SU-DHL-6 (cell line): ENCODE data around the gene ST3GAL6.

Experiments
- H2AFZ ChIP-seq: fragments of 200-600 bp; sonication (generic); 2 replicates; pipeline ENCODE4 v1.6.1; 2014; ENCODE audit warnings: low read depth, mild to moderate bottlenecking, moderate library complexity, mixed read lengths, antibody characterized with exemption, low read length; ENCODE audit not compliant: severe bottlenecking
- H3F3A ChIP-seq: fragments of 200-600 bp; shearing (Covaris generic); 2 replicates; pipeline ENCODE4 v1.6.0; 2016; ENCODE audit warnings: antibody characterized with exemption, mild to moderate bottlenecking; ENCODE audit not compliant: insufficient read depth
- H3K27ac ChIP-seq: fragments of 200-600 bp; sonication (generic); 2 replicates; pipeline ENCODE4 v1.5.1; 2016; ENCODE audit warnings: low read depth, mild to moderate bottlenecking, low read length, moderate library complexity, mixed read lengths
- H3K27me3 ChIP-seq: fragments of 200-600 bp; sonication (generic), shearing (Covaris generic); 2 replicates; pipeline ENCODE4 v1.6.0; 2014; ENCODE audit warnings: mild to moderate bottlenecking, low read length
- H3K36me3 ChIP-seq: fragments of 200-600 bp; sonication (generic); 2 replicates; pipeline ENCODE4 v1.6.1; 2014; ENCODE audit warnings: mild to moderate bottlenecking, low read length, mixed read lengths
- H3K4me2 ChIP-seq: fragments of 300-600, 200-600 bp; shearing (Covaris generic), sonication (generic); 2 replicates; pipeline ENCODE4 v1.6.0; 2014; ENCODE audit warnings: low read length, low read depth, mild to moderate bottlenecking; ENCODE audit not compliant: poor library complexity, severe bottlenecking
- H3K4me3 ChIP-seq: fragments of 200-600 bp; sonication (generic); 2 replicates; pipeline ENCODE4 v1.5.1; 2014; ENCODE audit warnings: antibody characterized with exemption, low read length, mild to moderate bottlenecking, mixed read lengths; ENCODE audit not compliant: insufficient read depth, poor library complexity, severe bottlenecking
- H3K79me2 ChIP-seq: fragments of 200-600 bp; sonication (generic); 2 replicates; pipeline ENCODE4 v1.6.1; 2014; ENCODE audit warnings: mild to moderate bottlenecking, low read length, moderate library complexity; ENCODE audit not compliant: insufficient read depth
- H3K9ac ChIP-seq: fragments of 200-600 bp; sonication (generic); 2 replicates; pipeline ENCODE4 v1.7.0; 2014; ENCODE audit warnings: mild to moderate bottlenecking, low read length
- H3K9me2 ChIP-seq: fragments of 200-600 bp; sonication (generic); replicated peaks from 2 replicates; pipeline ENCODE4 v1.6.1; 2014; ENCODE audit warnings: low read length; ENCODE audit not compliant: insufficient read depth
- H3K9me3 ChIP-seq: fragments of 200-600 bp; sonication (generic); 2 replicates; pipeline ENCODE4 v1.6.1; 2014; ENCODE audit warnings: low read length, mixed read lengths; ENCODE audit not compliant: insufficient read depth
- H4K20me1 ChIP-seq: fragments of 200-600 bp; sonication (generic); 2 replicates; pipeline ENCODE4 v1.6.1; 2014; ENCODE audit warnings: low read depth, mild to moderate bottlenecking, antibody characterized with exemption, low read length, moderate library complexity, mixed read lengths
- EZH2phosphoT487 ChIP-seq: fragments of 200-600 bp; sonication (generic), shearing (Covaris generic); conservative IDR thresholded peaks from 2 replicates; pipeline ENCODE4 v1.6.1; 2018; ENCODE audit warnings: mild to moderate bottlenecking, antibody characterized with exemption, low read length, moderate library complexity, mixed read lengths
- TF ChIP-seq, protein P1 (sequence below): fragments of 200-600 bp; sonication (generic); IDR thresholded peaks from one replicate; pipeline ENCODE4 v1.5.1; 2017; ENCODE audit warnings: antibody characterized with exemption, mild to moderate bottlenecking, low read length, moderate library complexity; ENCODE audit not compliant: insufficient read depth, poor library complexity, severe bottlenecking

Gene ST3GAL6

DNA sequence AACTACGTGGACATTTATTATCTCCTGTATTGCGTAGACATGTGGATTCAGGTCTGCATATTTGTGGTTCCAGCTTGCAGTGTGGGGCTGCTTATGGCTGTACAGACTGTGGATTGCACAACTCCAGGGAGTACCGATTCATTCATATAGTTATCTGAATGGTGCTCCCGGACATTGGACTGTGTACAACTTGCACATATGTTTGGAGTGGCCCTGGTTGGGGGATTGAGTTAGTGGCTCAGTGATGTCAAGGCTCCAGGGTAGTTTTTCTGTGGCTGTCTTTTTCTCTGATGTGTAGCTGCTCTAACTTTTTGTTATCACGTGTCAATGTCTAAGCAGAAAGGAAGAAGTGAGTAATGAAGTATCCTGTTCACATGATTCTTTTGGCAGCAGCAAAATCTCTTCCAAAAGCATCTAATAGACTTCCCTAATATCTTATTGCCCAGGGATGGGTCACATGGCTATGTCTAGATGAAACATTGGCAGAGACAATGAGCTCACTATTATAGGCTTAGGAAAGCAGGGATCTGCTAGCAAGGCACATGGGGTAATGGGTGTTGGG lies 15.8 kb downstream of the ST3GAL6 start:
- Histone ChIP-seq H3K4me2 (no peak overlapping the region), H3K9me2 (no peaks in the 10 kb centered on the region), H3K79me2 (no peaks in the 10 kb centered on the region), H3K9ac (no peak overlapping the region), H4K20me1 (no peaks in the 10 kb centered on the region), H3K4me3 (no peak overlapping the region), H3F3A (no peaks in the 10 kb centered on the region), H3K36me3 (no peaks in the 10 kb centered on the region), H3K27ac (no peak overlapping the region), H3K27me3 (no peaks in the 10 kb centered on the region), H2AFZ (no peak overlapping the region), H3K9me3 (no peaks in the 10 kb centered on the region)
- TF ChIP-seq, protein P1, sequence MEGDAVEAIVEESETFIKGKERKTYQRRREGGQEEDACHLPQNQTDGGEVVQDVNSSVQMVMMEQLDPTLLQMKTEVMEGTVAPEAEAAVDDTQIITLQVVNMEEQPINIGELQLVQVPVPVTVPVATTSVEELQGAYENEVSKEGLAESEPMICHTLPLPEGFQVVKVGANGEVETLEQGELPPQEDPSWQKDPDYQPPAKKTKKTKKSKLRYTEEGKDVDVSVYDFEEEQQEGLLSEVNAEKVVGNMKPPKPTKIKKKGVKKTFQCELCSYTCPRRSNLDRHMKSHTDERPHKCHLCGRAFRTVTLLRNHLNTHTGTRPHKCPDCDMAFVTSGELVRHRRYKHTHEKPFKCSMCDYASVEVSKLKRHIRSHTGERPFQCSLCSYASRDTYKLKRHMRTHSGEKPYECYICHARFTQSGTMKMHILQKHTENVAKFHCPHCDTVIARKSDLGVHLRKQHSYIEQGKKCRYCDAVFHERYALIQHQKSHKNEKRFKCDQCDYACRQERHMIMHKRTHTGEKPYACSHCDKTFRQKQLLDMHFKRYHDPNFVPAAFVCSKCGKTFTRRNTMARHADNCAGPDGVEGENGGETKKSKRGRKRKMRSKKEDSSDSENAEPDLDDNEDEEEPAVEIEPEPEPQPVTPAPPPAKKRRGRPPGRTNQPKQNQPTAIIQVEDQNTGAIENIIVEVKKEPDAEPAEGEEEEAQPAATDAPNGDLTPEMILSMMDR = no peak
- no peak for TF ChIP-seq EZH2phosphoT487

DNA sequence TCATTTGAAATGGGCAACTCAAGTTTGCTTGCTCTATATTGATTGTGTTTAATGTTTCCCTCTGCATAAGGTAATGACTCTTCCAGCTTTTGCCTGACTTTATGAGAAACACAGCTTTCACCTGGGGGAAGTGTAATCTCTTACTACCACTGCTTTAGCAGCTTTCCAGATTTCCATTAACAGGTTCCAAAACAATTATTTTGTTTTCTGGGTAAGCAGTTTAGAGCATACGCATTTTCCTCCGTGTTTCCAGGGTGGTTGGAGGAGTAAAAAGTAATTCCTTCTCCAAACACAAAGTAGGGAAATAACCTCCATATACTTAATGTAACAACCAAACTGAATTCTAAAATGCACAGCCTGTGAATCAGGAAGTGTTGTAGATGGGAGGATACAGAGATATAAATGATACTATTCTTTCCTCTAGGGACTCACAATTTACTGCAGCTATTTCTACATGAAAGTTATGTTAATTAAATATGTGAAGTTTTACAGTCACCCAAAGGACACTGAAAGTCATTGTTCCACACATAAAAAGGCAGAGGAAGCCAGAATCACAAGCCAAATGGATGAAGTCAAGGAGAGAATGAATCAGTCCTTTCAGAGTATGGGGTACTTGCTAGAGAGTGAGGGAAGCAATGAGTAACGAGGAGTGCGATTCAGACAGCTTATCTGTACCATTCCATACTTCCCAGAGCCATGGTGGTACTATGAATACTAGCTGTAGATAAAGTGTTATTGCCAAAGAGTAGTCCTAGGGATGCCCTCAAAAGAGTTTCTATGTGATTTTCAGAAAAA lies 16.6 kb downstream of the ST3GAL6 start:
- Histone ChIP-seq H3F3A (no peaks in the 10 kb centered on the region), H3K79me2 (no peaks in the 10 kb centered on the region), H4K20me1 (no peaks in the 10 kb centered on the region), H3K36me3 (no peaks in the 10 kb centered on the region), H3K9me2 (no peaks in the 10 kb centered on the region), H3K27me3 (no peaks in the 10 kb centered on the region), H3K9ac (no peak overlapping the region), H3K4me3 (no peak overlapping the region), H3K4me2 (no peak overlapping the region), H3K27ac (no peak overlapping the region), H2AFZ (no peak overlapping the region), H3K9me3 (no peaks in the 10 kb centered on the region)
- TF ChIP-seq EZH2phosphoT487 = no peak
- TF ChIP-seq, protein P1 = no peak

DNA sequence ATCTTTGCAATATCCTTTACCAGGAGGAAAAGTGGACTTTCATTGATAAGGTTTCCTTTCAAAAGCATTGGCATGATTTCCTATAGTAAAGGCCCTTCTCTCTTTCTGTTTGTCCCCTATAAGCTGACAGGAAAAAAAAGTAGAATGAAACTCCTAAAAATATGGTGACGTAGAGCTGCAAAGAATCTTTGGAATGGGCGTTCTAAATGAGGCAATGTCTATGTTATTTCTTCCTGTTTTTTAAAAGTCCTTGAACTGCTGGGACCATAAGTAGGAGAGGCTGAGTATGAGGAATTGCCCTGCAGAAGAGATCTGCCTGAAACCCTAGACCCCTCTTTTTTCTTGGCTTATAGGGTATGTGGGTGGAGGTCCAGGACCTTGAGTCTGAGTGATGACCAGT lies 17.2 kb downstream of the ST3GAL6 start:
- Histone ChIP-seq H4K20me1 (no peaks in the 10 kb centered on the region), H2AFZ (no peak overlapping the region), H3F3A (no peaks in the 10 kb centered on the region), H3K4me3 (no peak overlapping the region), H3K36me3 (no peaks in the 10 kb centered on the region), H3K4me2 (no peak overlapping the region), H3K27me3 (no peaks in the 10 kb centered on the region), H3K27ac (no peak overlapping the region), H3K9me2 (no peaks in the 10 kb centered on the region), H3K9ac (no peak overlapping the region), H3K9me3 (no peaks in the 10 kb centered on the region), H3K79me2 (no peaks in the 10 kb centered on the region)
- TF ChIP-seq, protein P1 = no peak
- TF ChIP-seq EZH2phosphoT487 = no peak
